ENCODE measurements around the gene C19orf33.
A peak's percentile ranks its signal among the peaks of the same experiment; 100 is the strongest.
"Not testable (repeated sequence)": the region's sequence is repeated elsewhere in the genome, so short reads cannot be mapped to it uniquely, and the experiment has no call there.

Gene C19orf33

DNA sequence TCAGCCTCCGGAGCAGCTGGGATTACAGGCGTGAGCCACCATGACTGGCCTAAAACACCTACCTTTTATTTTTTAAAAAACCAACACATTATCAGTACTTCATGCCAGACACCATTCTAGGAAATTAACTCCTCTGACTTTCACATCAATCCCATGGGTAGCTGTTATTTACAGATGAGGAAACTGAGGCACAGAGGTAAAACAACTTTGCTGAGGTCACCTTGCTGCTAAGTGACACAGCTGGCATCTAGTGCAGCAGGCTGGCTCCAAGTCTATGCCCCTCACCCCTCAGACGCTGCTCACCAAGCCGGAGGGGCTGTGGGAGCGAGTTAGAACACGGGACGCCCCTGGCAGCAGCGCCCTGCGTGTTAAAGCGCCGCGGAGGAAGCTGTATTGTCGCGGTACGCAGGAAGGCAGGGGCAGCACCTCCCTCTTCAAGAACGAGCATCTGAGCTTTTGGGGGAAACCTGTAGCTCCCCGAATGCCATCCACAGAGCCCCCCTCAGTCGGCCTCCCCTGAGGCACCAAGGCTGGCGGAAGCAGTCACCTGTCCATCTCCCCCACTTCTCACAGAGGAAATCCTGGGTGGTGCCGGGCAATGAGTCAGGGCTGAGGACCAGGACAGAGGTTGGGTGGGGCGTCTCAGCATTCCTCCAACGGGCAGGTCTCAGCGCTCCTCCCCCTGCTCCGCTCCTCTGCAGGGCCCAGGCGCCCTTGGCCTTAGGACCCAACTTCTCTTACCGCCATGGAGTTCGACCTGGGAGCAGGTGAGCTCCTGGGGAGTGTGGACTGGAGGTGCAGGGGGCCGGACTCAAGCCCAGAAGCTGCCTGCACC lies at the start of gene C19orf33:
TSS of gene C19orf33 (plus strand) at position 735 of the 835 bp plus-strand sequence. CDS start at position 746, 11 bp downstream.
- DNase-seq = no peak

DNA sequence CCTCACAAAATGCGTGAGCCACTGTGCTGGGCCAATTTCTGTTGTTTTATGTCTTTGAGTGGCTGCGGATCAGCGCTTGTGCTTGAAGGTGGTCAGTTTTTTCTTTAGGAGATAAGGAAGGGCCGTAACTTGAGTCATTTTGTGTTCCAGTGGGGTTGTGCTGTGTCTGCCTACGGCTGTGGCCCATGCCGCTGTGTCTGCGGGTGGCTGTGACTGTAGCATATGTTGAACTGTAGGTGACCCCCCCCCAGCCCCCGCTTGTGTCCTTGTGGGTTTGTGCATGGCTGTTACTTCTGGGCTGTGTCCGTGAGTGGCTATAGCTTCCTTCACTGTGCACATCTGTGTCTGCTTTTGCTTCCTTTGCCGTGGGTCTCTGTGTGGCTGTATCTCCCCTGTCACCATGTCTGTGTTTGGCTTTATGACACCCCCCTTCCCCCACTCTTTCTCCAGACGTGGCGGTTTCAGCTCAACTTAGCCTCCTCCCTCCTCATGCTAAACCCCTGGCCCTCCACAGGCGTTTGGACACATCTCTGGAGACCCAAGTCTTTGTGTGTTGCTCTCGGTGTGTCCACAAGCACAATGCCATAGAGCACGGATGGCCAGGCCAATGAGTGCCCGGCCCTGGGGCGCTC lies 48.6 kb upstream of the C19orf33 start:
- DNase-seq = no peak

DNA sequence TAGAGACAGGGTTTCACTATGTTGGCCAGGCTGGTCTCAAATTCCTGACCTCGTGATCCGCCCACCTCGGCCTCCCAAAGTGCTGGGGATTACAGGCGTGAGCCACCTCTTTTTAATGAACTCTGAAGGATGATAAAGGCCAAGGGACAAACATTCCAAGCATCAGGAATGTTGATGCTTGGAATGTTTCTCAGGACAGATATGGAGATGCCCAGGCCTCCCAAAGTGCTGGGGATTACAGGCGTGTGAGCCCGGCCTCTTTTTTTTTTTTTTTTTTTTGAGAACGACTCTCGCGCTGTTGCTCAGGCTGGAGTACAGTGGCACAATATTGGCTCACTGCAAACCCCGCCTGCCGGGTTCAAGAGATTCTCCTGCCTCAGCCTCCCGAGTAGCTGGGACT lies 42.1 kb upstream of the C19orf33 start:
- not testable (repeated sequence) for DNase-seq

DNA sequence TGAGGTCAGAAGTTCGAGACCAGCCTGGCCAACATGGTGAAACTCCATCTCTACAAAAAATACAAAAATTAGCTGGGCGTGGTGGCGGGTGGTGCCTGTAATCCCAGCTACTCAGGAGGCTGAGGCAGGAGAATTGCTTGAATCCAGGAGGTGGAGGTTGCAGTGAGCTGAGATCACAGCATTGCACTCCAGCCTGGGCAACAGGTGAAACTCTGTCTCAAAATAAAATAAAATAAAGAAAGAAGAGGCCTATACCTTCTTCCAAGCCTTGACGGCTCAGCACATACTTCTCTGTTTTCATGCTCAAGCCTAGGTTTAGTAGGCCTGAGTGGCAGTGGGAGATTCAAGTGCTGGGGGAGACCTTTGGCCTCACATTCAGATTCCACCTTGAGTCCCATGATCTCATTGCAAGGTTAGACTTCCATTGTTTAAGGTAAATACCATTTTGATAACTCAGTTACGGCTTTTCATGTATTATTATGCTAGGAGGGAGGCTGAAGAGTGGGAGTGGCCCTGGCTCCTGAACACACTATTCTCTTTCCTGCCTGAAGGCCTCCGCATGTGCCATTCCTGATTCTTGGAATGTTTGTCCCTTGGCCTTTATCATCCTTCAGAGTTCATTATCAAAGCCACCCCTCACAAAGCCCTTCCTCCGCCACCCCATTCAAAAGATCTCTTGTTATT lies 41.3 kb upstream of the C19orf33 start:
- no peak for DNase-seq

DNA sequence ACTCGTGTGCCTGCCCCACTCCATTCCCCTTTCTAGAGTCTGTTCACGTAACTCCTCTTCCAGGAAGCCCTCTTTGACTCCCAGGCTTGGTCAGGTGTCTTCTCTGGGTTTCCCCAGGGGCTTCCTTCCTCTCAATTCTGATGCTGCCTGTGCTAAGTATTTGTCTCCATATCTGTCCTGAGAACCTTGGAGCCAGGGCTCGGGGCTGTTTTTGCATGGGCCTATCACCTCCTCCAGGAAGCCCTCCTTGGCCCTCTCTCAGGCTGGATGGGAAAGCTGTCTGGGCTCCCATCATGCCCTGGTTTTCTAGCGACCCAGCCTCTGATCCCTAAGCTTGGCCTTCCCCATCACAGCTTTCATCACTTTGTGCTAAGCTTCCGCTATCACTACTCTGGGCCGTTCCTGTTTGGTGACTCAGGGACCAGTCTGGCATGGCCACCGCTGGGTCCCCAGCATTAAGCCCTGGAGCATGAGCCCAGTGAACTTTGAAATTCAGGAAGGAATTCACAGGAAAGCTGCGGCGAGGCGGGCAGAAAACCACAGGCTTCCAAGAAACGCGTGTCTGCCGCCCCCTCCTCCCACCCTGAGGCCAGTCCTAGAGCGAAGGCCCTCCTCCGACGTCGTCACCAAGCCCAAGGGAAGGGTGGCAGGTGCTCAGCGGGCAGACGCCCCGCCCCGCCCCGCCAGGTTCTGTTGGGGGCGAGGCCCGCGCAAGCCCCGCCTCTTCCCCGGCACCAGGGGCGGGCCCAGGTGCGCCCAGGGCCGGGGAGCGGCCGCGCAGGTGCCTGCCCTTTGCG lies 40.2 kb upstream of the C19orf33 start:
- peak; percentile 85 for DNase-seq

DNA sequence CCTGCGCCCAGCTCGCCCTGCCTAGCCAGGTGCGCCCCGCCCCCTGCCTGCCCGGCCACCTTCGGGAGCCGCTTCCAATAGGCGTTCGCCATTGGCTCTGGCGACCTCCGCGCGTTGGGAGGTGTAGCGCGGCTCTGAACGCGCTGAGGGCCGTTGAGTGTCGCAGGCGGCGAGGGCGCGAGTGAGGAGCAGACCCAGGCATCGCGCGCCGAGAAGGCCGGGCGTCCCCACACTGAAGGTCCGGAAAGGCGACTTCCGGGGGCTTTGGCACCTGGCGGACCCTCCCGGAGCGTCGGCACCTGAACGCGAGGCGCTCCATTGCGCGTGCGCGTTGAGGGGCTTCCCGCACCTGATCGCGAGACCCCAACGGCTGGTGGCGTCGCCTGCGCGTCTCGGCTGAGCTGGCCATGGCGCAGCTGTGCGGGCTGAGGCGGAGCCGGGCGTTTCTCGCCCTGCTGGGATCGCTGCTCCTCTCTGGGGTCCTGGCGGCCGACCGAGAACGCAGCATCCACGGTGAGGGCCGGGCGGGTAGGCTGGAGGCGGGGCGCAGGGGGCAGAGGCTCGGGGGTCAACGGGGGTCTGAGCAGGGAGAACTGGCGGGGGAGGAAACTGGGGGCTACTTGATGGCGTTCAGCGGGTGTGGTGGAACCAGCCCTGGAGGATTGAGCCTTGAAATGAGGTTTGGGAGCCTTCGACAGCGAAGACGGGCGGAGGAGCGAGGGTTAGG lies 39.4 kb upstream of the C19orf33 start, which contains the start of gene SPINT2:
TSS of gene SPINT2 (plus strand) at position 88 of the 727 bp plus-strand sequence. CDS start at position 408, 320 bp downstream.
- DNase-seq = no peak

DNA sequence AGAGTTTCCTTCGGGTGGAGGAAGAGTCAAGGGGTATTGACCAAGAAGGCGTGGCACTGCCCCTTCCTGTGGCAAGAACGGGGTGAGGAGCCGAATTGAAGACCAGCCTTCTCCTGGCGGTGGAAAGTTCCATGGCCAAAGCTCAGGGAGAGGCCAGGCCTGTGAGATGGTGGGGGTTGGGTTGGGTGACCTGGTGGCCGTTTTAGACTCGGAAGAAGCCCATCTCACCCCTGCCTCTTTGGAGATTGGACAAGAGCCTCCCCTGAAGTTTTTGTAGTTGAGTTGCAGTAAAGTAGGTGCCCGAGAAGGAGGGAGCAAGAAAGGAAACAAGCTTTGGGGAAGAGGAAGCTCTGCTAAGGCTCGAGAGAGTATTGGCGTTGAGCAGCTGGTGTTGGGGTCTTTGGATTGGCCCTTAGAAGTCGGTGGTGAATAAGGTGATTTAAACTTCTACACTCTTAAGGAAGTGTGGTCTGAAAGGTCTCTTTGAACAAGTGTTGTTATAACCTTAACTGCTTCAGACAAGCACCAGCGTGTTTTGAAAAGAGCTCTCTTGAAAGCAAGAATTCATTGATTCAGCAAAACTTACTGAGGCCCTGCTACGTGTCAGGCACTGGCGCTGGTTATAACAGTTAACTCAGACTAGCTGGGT lies 38.7 kb upstream of the C19orf33 start:
- no peak for DNase-seq

DNA sequence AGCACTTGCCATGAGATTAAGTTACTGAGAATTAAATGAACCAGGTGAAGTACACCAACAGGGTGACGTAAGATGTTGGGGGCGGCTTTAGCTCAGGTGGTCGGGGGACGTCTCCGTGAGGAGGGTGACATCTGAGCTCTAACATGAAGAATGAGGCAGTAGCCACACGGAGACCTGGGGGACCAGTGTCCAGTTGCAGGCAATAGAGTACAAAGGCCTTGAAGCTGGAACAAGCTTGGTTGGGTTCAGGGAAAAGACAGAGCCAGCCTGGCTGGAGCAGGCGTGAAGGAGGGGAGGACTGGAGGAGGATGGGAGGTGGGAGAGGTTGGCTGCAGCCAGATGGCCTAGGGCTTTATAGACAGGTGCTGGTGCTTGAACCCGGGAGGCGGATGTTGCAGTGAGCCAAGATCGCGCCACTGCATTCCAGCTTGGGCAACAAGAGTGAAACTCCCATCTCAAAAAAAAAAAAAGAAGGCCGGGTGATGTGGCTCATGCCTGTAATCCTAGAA lies 38.1 kb upstream of the C19orf33 start:
- no peak for DNase-seq

DNA sequence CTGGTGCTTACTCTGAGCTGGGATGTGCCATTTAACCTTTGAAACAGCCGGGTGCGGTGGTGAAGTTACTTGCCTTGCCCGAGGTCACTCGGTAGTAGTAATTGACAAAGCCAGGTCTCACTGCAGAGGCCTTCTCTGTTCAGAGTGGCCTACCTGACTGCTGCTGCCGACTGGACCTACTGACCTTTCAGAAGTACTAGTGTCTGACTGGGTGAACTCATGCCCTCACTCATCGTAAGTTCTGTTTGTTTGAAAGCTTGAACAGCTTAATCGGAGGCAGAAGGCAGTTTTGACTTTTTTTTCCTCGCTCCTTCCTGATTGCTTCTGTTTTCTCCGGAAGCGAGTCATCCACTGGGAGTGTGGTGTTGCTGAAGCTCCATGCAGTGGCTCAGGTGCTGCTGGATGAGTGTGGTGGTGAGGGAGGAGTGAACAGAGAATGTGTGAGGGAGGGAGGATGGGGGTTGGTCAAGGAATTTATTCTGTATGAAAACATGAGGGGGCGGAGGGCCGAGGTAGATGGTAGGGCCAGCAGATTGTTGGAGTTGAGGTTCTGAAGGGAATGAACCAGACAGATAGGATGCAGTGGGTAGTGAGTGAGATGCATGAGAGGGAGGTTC lies 37.0 kb upstream of the C19orf33 start:
- no peak for DNase-seq

DNA sequence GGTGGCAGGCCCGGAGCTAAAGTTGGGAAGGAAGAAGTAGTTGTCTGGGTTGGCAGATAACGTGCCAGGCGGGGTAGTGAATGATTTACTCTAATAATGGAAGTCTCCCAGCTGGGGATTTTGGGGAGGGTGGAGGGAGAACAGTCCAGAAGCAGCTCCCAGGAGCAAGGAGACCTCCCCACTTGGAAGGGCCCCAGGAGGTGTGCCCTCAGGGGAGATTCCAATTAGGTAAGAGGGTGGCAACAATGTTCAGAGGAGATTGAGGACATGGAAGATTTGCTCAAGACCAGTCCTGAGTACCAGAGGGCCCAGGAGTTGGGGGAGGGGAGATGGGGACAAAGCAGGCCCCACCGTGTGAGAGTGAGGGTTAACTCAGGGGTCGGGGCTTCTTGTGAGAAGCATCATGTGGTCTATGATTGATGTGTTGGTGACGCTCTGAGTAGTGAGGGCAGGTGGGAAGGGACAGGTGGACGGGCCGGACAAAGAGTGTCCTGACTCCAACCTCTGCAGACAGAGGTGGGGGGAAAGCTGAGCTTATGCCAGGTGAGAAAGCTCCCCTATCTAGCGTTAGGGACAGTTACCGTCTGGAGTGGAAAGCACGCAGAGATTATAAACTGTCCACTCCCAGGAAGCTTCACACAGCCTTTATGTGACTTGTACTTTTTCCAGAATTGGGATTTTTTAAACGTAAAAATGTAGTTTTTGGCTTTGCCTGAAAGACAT lies 36.1 kb upstream of the C19orf33 start:
- DNase-seq = no peak

DNA sequence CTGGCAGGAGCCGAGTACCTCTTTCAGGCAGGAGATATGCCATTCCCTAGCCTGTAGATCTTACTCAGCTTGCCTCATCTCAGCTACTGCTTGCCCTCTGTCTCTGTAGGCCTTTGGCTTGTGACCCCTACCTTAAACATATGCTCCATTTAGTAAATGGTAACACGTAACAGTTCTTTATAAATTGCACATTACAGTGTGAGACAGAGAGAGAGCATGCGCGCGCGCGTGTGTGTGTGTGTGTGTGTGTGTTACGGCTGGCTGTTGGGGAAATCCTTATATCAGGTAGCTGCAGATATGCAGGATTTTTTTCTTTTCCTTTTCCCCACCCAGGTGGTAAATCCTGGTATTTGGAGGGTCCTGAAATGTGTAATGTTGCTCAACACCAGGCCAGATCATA lies 35.5 kb upstream of the C19orf33 start:
- DNase-seq = no peak

DNA sequence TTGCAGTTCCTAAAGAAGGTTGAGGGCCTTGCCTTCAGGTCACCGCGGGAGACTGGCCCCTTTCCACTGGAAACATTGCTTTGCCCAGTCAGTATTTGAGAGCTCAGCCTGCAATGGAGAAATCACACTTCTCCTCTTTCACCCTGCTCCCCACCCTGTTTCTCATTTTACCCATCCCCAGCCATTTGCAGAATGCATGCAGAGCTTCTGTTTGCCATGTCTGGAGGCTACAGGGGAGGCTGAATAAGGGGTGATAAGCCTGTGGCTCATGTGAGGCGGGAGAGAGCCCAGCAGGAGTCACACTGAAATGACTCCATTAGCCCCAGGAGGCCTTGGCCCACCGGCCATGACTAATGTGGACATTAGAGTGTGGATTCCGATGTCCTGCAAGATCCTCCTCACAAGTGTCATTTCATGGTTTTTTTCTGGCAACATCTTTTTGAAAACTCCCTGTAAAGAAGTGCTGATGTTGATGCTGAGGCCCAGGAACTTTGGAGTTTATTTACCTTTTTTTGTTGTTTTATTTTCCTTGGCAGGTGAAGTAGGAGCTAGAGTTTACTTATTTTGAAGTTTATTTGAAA lies 33.4 kb upstream of the C19orf33 start:
- no peak for DNase-seq

DNA sequence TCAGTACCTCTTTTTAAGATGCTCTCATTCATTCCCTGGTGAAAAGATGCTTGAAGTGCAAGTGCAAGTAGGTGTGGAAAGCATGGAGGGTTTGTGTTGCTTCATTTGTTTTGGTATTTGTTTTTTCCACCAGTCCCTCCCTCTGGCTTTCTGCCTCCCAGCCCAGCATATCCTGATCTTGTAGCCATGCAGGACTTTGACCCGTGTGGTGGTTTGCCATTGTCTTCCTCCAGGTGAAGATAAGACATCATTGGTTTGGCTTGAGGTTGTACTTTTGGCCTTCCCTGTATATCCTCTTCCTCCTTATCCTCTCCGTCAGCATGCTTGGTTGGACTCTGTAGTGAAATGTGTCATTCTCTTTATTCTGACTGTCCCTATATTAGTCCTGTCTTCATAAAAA lies 30.6 kb upstream of the C19orf33 start:
- no peak for DNase-seq

DNA sequence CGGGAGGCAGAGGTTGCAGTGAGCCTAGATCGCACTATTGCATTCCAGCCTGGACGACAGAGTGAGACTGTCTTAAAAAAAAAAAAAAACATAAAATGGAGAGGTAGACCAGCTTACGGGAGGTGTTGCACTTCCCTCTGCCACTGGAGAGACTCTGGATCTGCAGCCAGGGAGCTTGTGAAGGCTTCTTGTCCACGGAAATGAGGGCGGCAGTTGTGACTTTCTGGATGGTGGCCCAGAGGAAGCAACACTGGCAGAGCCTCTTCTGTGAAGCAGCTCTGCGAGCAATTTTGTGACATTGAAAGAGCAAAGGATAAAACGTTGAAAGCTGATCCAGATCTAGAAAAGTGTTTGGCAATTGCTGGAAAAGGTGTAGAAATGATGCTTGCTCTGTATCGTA lies 29.3 kb upstream of the C19orf33 start:
- no peak for DNase-seq

DNA sequence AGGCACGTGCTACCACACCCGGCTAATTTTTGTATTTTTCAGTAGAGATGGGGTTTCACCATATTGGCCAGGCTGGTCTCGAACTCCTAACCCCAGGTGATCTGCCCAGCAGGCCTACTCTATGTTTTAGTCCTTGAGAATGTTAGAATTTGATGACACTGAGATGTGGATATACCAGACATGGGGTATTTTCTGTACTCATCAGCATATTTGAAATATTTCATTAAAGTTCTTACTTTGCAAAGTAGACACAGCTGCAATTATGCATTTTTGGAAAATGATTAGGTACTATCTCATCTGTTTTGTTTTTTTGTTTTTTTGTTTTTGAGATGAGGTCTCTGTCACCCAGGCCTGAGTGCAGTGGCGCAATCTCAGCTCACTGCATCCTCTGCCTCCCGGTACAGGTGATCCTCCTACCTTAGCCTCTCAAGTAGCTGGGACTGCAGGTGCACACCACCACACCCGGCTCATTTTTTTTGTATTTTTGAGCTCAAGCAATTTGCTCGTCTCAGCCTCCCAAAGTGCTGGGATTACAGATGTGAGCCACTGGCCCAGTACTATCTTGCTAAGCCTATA lies 27.0 kb upstream of the C19orf33 start:
- no peak for DNase-seq

DNA sequence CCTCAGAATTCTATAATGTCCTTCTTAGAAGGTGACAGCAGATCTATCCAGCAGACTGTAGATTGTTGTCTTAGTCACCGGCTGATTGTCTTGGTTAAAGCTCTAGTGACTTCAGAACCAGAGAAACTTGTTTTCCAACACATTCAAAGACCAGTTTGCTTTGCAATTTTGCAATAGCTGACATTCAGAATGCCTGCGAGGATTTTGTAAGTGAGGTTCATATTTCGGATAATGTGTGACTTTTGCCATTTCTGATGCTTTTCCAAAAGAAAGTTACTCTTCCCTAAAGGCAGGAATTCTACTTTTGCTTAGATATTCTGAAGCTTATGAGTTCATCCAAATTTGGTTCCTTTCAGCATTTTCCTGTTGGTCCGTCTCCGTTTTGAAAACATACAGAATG lies 26.5 kb upstream of the C19orf33 start:
- no peak for DNase-seq

DNA sequence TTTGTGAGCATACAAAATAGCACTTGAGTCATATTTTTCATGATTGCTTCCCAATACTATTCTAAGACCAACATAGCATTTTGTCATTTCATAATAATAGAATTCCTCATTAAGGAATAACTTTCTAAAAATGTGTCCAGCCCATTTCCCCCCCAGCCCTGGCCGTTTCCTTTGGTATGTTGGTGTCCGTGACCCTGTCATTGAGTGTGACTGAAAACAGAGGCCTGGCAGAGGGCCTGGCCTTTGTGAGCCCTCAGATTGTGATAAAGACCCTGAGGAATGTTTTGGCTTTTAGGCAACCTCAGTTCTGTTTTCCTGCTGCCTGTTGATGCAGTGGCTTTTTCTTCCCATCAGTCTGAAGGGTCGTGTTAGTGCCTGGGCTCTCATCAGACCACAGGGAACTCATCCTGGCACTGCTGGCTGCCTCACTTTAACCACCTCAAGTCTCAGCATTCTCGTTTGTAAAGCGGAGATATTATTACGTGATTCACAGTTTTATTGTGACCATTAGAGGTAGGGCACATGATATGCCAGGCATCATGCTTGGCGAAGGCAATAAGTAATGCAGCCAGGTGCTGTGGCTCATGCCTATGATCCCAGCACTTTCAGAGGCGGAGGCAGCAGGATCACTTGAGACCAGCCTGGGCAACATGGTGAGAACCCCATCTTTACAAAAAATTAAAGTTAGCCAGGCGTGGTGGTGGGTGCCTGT lies 25.9 kb upstream of the C19orf33 start:
- DNase-seq = no peak

DNA sequence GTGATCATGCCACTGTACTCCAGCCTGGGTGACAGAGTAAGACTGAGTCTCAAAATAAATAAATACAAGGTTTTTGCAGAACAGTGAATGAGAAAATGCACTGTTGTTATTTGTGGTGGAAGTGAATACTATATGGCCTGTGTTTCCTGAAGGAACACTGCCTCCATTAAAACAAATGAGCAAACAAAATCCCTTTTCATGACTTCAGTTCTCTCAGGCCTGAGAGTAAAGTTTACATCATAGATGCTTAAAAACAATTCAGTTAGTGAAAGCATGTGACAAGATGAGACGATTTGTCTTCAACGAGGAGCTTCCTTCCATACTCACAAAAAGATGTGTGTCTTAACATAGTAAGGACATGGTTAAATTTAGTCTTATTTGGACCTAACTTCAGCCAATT lies 25.3 kb upstream of the C19orf33 start:
- DNase-seq = no peak

All from stimulated activated CD4-positive, alpha-beta T cell treated with anti-CD3 and anti-CD28 coated beads, Interleukin-1b, Interleukin-23, amount 100 ng/mL, for 48 hours (primary cell).